Lower leg skin (tissue), 4 donors: ENCODE data around the gene CTIF. TPM values are rescaled to one million over a fixed set of nuclear protein-coding genes. Genes with fewer than 3 reads are reported as not detected.

ENCODE experiments used
- DNase-seq, 2 donors: peaks; one replicate each; pipeline ENCODE4 v3.0.0-alpha.2; 2019; ENCODE audit warnings: low spot score in 2 of 2
- H3K4me3 ChIP-seq: fragments of 200-600 bp; sonication (generic); 2 replicates; pipeline ENCODE4 v1.5.1; 2017; ENCODE audit warnings: mild to moderate bottlenecking, low read depth; ENCODE audit not compliant: poor library complexity, severe bottlenecking
- CTCF ChIP-seq, 3 donors: fragments of 450-650 bp; IDR thresholded peaks; one replicate each; pipeline ENCODE4 v1.5.1; 2016; ENCODE audit warnings: antibody characterized with exemption in 3 of 3, mild to moderate bottlenecking in 3 of 3, moderate library complexity in 2 of 3
- POLR2A ChIP-seq, 2 donors: fragments of 450-650 bp; IDR thresholded peaks; one replicate each; pipeline ENCODE4 v1.6.1; 2016 to 2017; ENCODE audit warnings: antibody characterized with exemption in 2 of 2, mild to moderate bottlenecking in 1 of 2, moderate library complexity in 1 of 2
- WGBS, 2 donors: methylation state at CpG; one replicate each; pipeline ENCODE4 v1.1.5; 2018; 5-methylcytosine and 5-hydroxymethylcytosine counted together
- intact Hi-C: fragments of 100-400 bp; cut with DNase I; formaldehyde crosslinking; loops from one replicate; pipeline ENCODE4 v1.15.0; 2023; ENCODE audit warnings: low total_unique reads
- total RNA-seq, 4 donors: library from RNA; depleted of rRNA; stranded (reverse); fragments of >200 nt; gene quantifications; one replicate each; pipeline ENCODE4 v1.1.0, GENCODE V29; 2016

Gene CTIF
- total RNA-seq, 4 donors from 2014 or later: 22.6 to 44.0 (median 30.2) TPM

GRCh38 chr18:48707636-48708296 is 168.9 kb downstream of the CTIF start:
- H3K4me3 ChIP-seq: no peak overlapping the region
- intact Hi-C loops: no loop called here
- 92% methylated on average over 7 of the region's 7 CpGs for WGBS, 2 donors
- no peak for TF ChIP-seq CTCF (IDR thresholded peaks at IDR 0.05)
- TF ChIP-seq POLR2A (IDR thresholded peaks at IDR 0.05): no peak
- no peak for DNase-seq

GRCh38 chr18:48708807-48709206 is 170.0 kb downstream of the CTIF start:
- no peak for DNase-seq
- 65 to 97% methylated on average over 3 of the region's 3 CpGs for WGBS, 2 donors
- H3K4me3 ChIP-seq: no peak overlapping the region
- intact Hi-C loops: no loop called here
- TF ChIP-seq POLR2A (IDR thresholded peaks at IDR 0.05) (no peak), CTCF (IDR thresholded peaks at IDR 0.05) (no peak)

GRCh38 chr18:48709371-48710062 is 170.7 kb downstream of the CTIF start:
- 66 to 88% methylated on average over 12 of the region's 12 CpGs for WGBS, 2 donors
- no peak overlapping the region for H3K4me3 ChIP-seq
- intact Hi-C loops: no loop called here
- no peak for DNase-seq
- no peak for TF ChIP-seq POLR2A (IDR thresholded peaks at IDR 0.05)
- no peak for TF ChIP-seq CTCF (IDR thresholded peaks at IDR 0.05)

GRCh38 chr18:48711651-48712486 is 173.0 kb downstream of the CTIF start:
- DNase-seq: no peak
- 72 to 74% methylated on average over 15 of the region's 15 CpGs for WGBS, 2 donors
- TF ChIP-seq CTCF (IDR thresholded peaks at IDR 0.05): no peak
- TF ChIP-seq POLR2A (IDR thresholded peaks at IDR 0.05): no peak
- intact Hi-C loops: no loop called here
- no peak overlapping the region for H3K4me3 ChIP-seq

- intact Hi-C loops: no loop called here
- no peak overlapping the region for H3K4me3 ChIP-seq
- TF ChIP-seq CTCF (IDR thresholded peaks at IDR 0.05): no peak
- 84 to 88% methylated on average over 14 of the region's 14 CpGs for WGBS, 2 donors
- no peak for DNase-seq
These were observed 174.5 kb downstream of the CTIF start for GRCh38 chr18:48713309-48713708.
